Spleen (tissue), 11 donors: Measurements from ENCODE around the gene FXYD2. TPM values are rescaled to one million over a fixed set of nuclear protein-coding genes. Genes with fewer than 3 reads are reported as not detected.
A peak's percentile ranks its signal among the peaks of the same experiment; 100 is the strongest.

Source experiments
- DNase-seq: peaks from one replicate; pipeline ENCODE4 v3.0.0-alpha.2; 2020
- H3K27ac ChIP-seq, 8 donors: fragments of 200-600 bp; sonication (generic) in 7 of 8; 1 replicate in 4 of 8; 2 replicates in 4 of 8; pipeline versions ENCODE4 v1.5.0 to v1.8.0; 2016 to 2021; ENCODE audit warnings: inconsistent platforms in 4 of 8, mild to moderate bottlenecking in 4 of 8, moderate library complexity in 1 of 8
- H3K27me3 ChIP-seq, 7 donors: fragments of 200-600 bp; sonication (generic) in 6 of 7; replicated peaks in 1 of 7; 1 replicate in 4 of 7; 2 replicates in 3 of 7; pipeline versions ENCODE4 v1.5.0 to v1.8.0; 2016 to 2021; ENCODE audit warnings: inconsistent platforms in 3 of 7, mild to moderate bottlenecking in 1 of 7
- H3K36me3 ChIP-seq, 6 donors: fragments of 200-600 bp; sonication (generic) in 5 of 6; 1 replicate in 4 of 6; 2 replicates in 2 of 6; pipeline versions ENCODE4 v1.5.0 to v1.8.0; 2016 to 2021; ENCODE audit warnings: inconsistent platforms in 2 of 6
- H3K4me1 ChIP-seq, 6 donors: fragments of 200-600 bp; sonication (generic) in 5 of 6; 1 replicate in 3 of 6; 2 replicates in 3 of 6; pipeline versions ENCODE4 v1.5.0 to v1.8.0; 2016 to 2021; ENCODE audit warnings: inconsistent platforms in 3 of 6
- H3K4me3 ChIP-seq, 8 donors: fragments of 200-600 bp; sonication (generic) in 7 of 8; 1 replicate in 4 of 8; 2 replicates in 4 of 8; pipeline versions ENCODE4 v1.5.0 to v1.8.0; 2016 to 2021; ENCODE audit warnings: inconsistent platforms in 4 of 8, mild to moderate bottlenecking in 4 of 8, moderate library complexity in 2 of 8
- H3K9me3 ChIP-seq, 8 donors: fragments of 200-600 bp; sonication (generic) in 7 of 8; 1 replicate in 4 of 8; 2 replicates in 4 of 8; pipeline versions ENCODE4 v1.5.0 to v1.8.0; 2016 to 2021; ENCODE audit warnings: inconsistent platforms in 4 of 8
- CTCF ChIP-seq, 11 experiments: fragments of 200-600 bp in 7 of 11; fragments of 450-650 bp in 4 of 11; sonication (generic) in 4 of 11; IDR thresholded peaks in 8 of 11; conservative IDR thresholded peaks in 3 of 11; 1 replicate in 7 of 11; 2 replicates in 4 of 11; pipeline versions ENCODE4 v1.4.0 to v1.8.0; 2016 to 2021; ENCODE audit warnings: antibody characterized with exemption in 11 of 11, inconsistent platforms in 4 of 11, mild to moderate bottlenecking in 1 of 11
- POLR2A ChIP-seq, 3 donors: fragments of 450-650 bp; IDR thresholded peaks; one replicate each; pipeline ENCODE4 v1.5.1; 2017; ENCODE audit warnings: antibody characterized with exemption in 3 of 3, mild to moderate bottlenecking in 1 of 3
- POLR2AphosphoS5 ChIP-seq, 3 donors: sonication (generic); formaldehyde crosslinking; IDR thresholded peaks; one replicate each; pipeline ENCODE4 v1.5.1; 2017; ENCODE audit warnings: antibody characterized with exemption in 3 of 3
- WGBS, 5 donors: extraction: QIAGEN DNeasy Blood & Tissue Kit in 3 of 5; methylation state at CpG; one replicate each; pipeline versions ENCODE4 v1.1.5 to v1.1.7; 2013 to 2018; 5-methylcytosine and 5-hydroxymethylcytosine counted together
- intact Hi-C: fragments of 100-400 bp; cut with DNase I; formaldehyde crosslinking; loops from one replicate; pipeline ENCODE4 v1.15.0; 2023; ENCODE audit warnings: low total_unique reads
- polyA plus RNA-seq, 3 donors: library from polyadenylated mRNA; stranded (reverse); fragments of 200-250 nt; gene quantifications; one replicate each; pipeline ENCODE4 v1.2.1, GENCODE V29; 2013
- total RNA-seq, 7 donors: library from RNA; depleted of rRNA in 3 of 7; stranded (reverse); fragments of >200 nt in 3 of 7; fragmentation: NEBNext Ultra II Directional in 4 of 7; extraction: Animal tissue kit (Norgen Biotek cat#: 25700) in 4 of 7; gene quantifications; one replicate each; pipeline versions ENCODE4 v1.1.0 to v1.2.1, GENCODE V29; 2016 to 2021
- donor health status: healthy with polysubstance abuse.
- donor health status: DM: no; HTN: no; CAD: no; lungs with moderate emphysema.
- donor health status: DM: no; HTN: no; CAD: no.
- donor health status: Bipolar disorder and iron deficiency.
- donor health status: healthy.
- donor health status: DM: no; HTN: no; CAD: no.
- donor health status: DM: yes; HTN: yes; CAD: no.

FXYD2 gene
- total and polyA plus RNA-seq, 10 donors, result 4.7 to 20.0 (median 8.0) TPM

- H3K27ac ChIP-seq, result peak overlapping the region in 7 of 8 donors; percentile 9 to 82 (median 68)
- H3K36me3 ChIP-seq, result peaks cover 0 to 7% (median 0%) of the 10 kb centered on the region in 6 donors
- DNase-seq, result no peak
- 64 to 76% (median 69%) methylated on average over 3 of the region's 3 CpGs for WGBS, 5 donors
- no peak for TF ChIP-seq POLR2AphosphoS5 (IDR thresholded peaks at IDR 0.05)
- TF ChIP-seq CTCF (IDR thresholded peaks at IDR 0.05 in 8 of 11, conservative IDR thresholded peaks at IDR 0.05 in 3 of 11), result no peak
- TF ChIP-seq POLR2A (IDR thresholded peaks at IDR 0.05), result no peak
- H3K4me1 ChIP-seq, result peaks cover 0 to 45% (median 14%) of the 10 kb centered on the region in 6 donors
- H3K27me3 ChIP-seq, result no peaks in the 10 kb centered on the region
- intact Hi-C loops, result no loop called here
- no peak overlapping the region for H3K4me3 ChIP-seq
- peaks cover 0 to 19% (median 14%) of the 10 kb centered on the region in 8 donors for H3K9me3 ChIP-seq
Measured at GRCh38 chr11:117851106-117851505, 26.6 kb upstream of the FXYD2 start.

- Histone ChIP-seq H3K9me3 (peaks cover 0 to 19% (median 14%) of the 10 kb centered on the region in 8 donors), H3K27me3 (no peaks in the 10 kb centered on the region), H3K27ac (peak overlapping the region; percentile 9 to 82 (median 67)), H3K4me3 (no peak overlapping the region), H3K36me3 (peaks cover 0 to 7% (median 0%) of the 10 kb centered on the region in 6 donors), H3K4me1 (peaks cover 0 to 33% (median 12%) of the 10 kb centered on the region in 6 donors)
- WGBS, 5 donors, result 46 to 62% (median 52%) methylated on average over 6 of the region's 6 CpGs
- intact Hi-C loops, result loop anchor here (10.0 kb wide), 1 partner anchor 205 kb away; no protein-coding TSS in a partner anchor
- DNase-seq, result no peak
- TF ChIP-seq POLR2AphosphoS5 (IDR thresholded peaks at IDR 0.05) (no peak), POLR2A (IDR thresholded peaks at IDR 0.05) (no peak), CTCF (IDR thresholded peaks at IDR 0.05 in 8 of 11, conservative IDR thresholded peaks at IDR 0.05 in 3 of 11) (no peak)
Measured at GRCh38 chr11:117849781-117850414, 25.4 kb upstream of the FXYD2 start.

- WGBS, 5 donors, result 21 to 25% (median 23%) methylated on average over 9 of the region's 9 CpGs
- Histone ChIP-seq H3K27ac (peak overlapping the region in 7 of 8 donors; percentile 0 to 66 (median 46)), H3K9me3 (no peaks in the 10 kb centered on the region), H3K4me3 (no peak overlapping the region), H3K36me3 (peaks cover 0 to 16% (median 7%) of the 10 kb centered on the region in 6 donors), H3K4me1 (peaks cover 4 to 43% (median 22%) of the 10 kb centered on the region in 6 donors), H3K27me3 (no peaks in the 10 kb centered on the region)
- TF ChIP-seq POLR2AphosphoS5 (IDR thresholded peaks at IDR 0.05) (peak; percentile 26 to 76 (median 68)), POLR2A (IDR thresholded peaks at IDR 0.05) (no peak), CTCF (IDR thresholded peaks at IDR 0.05 in 8 of 11, conservative IDR thresholded peaks at IDR 0.05 in 3 of 11) (peak; percentile 98 to 99 (median 99))
- intact Hi-C loops, result loop anchor here (5.0 to 10.0 kb wide), 2 partner anchors 98 to 211 kb away; no protein-coding TSS in a partner anchor
- peak; percentile 94 for DNase-seq
Measured at GRCh38 chr11:117843666-117844484, 19.3 kb upstream of the FXYD2 start.
